Measurements from ENCODE around the gene RNF148.

Gene RNF148

GRCh38 chr7:122672536-122672935 is 30.2 kb downstream of the RNF148 start:
- DNase-seq (ENCODE audit: low read depth): no peak
- TF ChIP-seq CTCF (conservative IDR thresholded peaks at IDR 0.05; ENCODE audit: low read length): no peak
- no peak overlapping the region for H3K4me3 ChIP-seq (ENCODE audit: low read length)

GRCh38 chr7:122663733-122664132 is 39.0 kb downstream of the RNF148 start:
- DNase-seq (ENCODE audit: low read depth): no peak
- H3K4me3 ChIP-seq (ENCODE audit: low read length): no peak overlapping the region
- TF ChIP-seq CTCF (conservative IDR thresholded peaks at IDR 0.05; ENCODE audit: low read length): no peak

- no peak overlapping the region for H3K4me3 ChIP-seq (ENCODE audit: low read length)
- no peak for TF ChIP-seq CTCF (conservative IDR thresholded peaks at IDR 0.05; ENCODE audit: low read length)
- DNase-seq (ENCODE audit: low read depth): no peak
These were observed 43.9 kb downstream of the RNF148 start for GRCh38 chr7:122658856-122659255.

DNA sequence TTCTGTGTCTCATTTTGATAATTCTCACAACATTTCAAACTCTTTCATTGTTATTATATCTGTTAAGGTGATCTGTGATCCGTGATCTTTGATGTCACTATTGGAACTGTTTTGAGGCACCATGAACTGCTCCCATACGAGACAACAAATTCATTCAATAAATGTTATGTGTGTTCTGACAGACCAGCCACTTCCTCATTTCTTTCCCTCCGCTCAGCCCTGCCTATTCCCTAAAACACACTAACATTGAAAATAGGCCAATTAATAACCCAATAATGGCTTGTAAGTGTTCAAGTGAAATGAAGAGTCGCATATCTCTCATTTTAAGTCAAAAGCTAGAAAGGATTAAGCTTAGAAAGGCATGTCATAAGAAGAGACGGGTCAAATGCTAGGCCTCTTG is 49.0 kb downstream of the RNF148 start:
- no peak for DNase-seq (ENCODE audit: low read depth)
- TF ChIP-seq CTCF (conservative IDR thresholded peaks at IDR 0.05; ENCODE audit: low read length): no peak
- H3K4me3 ChIP-seq (ENCODE audit: low read length): no peak overlapping the region

- no peak for TF ChIP-seq CTCF (conservative IDR thresholded peaks at IDR 0.05; ENCODE audit: low read length)
- no peak for DNase-seq (ENCODE audit: low read depth)
These were observed 49.8 kb downstream of the RNF148 start for GRCh38 chr7:122652876-122653275.

More at GRCh38 chr7:122652876-122653275, 49.8 kb downstream of the RNF148 start:
- no peak overlapping the region for H3K4me3 ChIP-seq (ENCODE audit: low read length)

Measured in AG10803 (cell line).